T-helper 1 cell (primary cell): ENCODE results near the gene SERPINB2.
"Not testable (repeated sequence)": the region's sequence is repeated elsewhere in the genome, so short reads cannot be mapped to it uniquely, and the experiment has no call there.

ENCODE experiments used
- DNase-seq, 5 donors: peaks; one replicate each; pipeline ENCODE4 v3.0.0-alpha.2; 2012 to 2020

The SERPINB2 gene

DNA sequence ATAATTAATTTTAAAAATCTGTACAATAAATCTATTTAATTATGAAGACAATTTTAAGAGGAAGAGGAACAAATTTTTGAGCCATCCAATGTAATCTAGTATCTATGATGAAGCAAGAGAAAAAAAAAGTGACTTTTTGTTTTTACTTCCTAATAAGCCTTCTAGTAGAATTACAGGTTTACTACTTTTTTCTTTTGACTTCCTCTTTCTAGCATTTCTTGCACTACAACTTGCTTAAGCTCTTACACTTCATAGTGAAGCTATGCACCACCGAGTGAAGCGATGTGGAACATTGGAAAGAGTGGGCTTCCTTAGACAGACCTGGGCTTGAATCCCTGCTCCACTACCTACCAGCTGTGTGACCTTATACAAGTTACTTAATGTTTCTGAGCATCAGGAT, 2.1 kb downstream of the SERPINB2 start:
- no peak for DNase-seq

DNA sequence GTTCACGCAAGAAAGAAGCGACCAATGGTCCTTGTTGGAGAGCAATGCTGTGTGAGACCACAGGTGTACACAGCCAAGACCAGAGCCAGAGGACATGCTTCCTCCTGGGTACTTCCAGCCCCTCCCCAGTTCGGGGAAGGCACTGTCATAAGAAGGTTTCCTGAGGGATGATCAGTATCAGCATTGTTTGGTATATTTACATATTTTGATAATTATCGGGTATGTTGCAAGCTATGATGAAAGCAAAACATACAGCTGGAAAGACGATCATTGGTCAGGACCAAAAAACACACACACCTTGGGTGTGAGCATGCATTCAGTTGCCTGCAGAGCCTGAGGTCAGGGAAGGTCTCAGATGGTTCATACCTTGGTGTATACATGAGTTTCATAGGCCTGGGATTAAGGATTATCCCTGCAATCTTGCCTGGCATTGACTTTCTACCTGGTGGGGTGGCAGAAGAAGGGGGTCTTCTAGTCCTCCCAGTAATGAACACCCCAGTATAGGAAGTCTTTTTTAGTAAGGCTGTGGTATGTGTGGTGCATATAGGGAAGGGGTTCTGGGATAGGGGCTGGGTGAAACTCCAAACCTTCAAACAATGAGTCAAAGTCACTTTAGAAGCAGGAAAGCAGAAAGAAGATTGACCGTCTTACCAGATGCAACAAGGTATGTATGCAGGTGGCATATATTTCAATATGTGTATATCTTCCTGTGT, 2.9 kb downstream of the SERPINB2 start:
- DNase-seq: no peak

DNA sequence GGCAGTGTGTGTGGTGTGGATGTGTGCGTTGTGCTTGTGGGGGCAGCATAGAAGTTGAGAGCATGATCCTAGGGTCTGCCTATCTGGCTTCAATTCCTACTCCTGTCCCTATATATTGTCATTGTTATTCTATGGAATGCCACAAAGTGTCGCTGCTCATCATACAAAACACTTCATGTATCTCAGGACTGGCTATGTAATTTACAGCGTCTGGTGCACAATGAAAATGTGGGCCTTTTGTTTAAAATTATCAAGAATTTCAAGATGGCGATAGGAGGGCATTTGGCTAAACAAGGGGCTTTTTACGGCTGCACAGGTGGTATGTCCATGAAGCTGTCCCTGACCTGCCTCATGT, 3.4 kb downstream of the SERPINB2 start:
- DNase-seq: no peak

DNA sequence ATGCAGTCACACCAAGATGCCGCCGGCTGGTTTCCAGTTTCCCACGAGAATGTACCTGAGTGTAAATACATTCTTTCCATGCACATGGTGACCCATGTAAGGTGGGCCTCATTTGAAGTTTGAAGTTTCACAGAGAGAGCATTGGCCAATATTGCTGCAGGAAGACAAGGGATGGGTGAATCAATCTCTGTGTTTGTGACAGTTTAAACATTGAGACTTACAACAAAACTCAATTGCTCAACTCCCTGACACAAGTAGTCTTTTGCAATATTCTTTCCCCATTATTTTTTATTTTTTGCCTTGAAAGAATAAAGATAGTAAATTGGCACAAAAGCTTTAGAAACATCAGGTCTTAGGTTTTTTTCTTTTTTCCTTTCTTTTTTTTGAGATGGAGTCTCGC, 5.1 kb downstream of the SERPINB2 start:
- DNase-seq: no peak

DNA sequence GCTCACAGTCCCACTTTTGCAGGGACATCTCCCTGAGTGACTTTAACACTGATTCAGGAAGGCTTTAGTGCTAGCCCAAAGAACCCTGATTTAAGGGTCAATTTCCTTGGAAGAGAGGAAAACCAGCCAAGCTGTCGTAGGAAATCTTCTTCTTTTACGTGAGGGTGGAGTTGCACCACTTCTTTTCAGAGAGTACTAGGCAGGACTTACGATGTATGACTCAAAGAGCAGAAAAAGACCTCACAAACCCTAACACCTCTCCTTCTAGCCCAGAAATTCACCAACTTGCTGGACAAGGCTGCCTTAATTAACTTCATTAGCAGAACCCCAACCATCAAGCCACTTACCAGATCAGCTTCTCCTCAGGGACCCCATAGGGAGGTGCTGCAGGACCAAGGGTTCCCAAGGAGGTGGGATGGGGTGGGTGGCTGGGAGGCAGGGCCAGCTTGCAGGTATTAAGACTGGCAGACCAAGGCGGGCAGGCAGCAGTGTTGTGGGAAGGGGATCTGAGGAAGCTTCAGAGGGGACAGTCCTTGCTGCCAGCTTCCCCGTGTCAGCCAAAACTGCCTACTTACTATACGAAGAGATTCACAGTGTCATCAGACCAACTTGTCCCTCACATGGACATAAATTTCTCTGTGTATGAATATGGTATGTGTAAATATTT, 6.7 kb downstream of the SERPINB2 start:
- no peak for DNase-seq

DNA sequence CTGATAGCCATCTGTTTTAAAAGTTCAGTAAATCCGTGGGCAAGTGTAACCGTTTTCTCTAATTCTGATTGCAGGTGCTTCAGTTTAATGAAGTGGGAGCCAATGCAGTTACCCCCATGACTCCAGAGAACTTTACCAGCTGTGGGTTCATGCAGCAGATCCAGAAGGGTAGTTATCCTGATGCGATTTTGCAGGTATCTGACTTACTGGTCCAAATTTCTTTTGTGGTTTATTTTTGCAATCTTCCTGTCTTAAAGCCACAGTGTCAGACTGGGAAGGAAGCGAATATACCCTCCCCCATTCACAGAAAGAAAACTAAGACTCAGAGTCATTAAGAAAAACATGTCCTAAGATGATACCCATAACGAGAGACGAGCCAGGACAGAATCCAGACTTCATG, 7.7 kb downstream of the SERPINB2 start:
- no peak for DNase-seq

DNA sequence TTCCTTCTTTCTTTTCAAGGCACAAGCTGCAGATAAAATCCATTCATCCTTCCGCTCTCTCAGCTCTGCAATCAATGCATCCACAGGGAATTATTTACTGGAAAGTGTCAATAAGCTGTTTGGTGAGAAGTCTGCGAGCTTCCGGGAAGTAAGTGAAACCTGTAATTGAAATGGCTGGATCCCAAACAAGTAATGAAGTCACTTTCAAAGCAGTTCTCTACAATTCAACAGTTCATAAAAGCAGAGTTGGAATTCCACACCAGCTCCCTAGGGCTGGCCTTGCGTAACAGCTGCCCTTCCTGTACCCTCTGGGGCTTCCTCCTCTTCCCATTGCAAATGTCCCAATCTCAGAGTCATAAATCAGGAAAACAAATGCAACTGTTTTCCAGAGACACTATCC, 9.6 kb downstream of the SERPINB2 start:
- no peak for DNase-seq

DNA sequence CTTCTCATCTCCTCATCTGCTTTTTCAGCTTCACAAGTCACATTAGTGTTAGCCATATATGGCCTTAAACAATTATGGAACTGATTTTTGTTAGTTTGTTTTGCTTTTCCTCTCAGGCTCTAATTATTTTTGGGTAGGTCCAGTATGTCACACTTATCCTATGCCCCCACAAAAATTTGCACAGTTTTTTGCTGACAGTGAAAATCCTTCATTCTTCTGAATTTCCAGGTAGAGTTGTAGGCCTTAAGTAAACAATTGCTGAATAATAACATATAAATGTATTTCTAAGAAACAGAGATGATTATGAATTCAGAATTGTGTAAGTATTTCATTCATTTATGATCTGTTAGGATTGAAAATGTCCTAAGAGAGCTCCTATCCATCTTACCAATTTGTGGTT, 11.7 kb downstream of the SERPINB2 start:
- no peak for DNase-seq

DNA sequence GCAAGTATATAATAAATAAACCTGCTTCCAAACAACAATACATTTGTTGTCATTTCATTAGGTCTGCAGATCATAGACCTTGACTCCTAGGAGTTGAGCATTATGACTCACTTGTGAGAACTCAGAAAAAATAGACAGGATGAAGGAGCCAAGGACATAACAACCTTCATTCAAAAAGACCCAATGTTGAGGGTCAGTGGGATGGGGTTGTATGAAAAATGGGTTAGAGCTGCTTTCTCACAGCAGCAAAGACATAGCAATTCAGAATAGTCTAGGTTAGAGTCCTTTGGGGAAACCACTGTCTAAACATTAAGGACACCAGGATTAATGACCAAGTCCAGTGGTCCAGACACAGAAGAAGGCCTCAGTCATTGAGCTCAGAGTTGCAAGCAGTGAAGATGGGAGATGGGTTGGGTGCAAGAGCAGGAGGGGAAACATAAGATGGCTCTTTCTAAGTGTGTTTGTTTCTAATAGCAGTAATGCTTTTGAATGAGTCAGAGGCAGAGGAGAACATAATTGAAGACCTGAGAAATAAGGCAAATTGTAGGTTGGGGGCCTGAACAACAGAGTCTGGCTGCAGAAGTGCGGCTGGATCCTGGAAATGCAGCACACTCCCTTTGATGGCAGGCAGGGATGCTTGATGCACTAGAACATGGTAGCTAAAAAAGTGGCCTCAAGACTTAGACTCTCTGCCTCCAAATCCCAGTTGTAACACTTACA, 16.5 kb downstream of the SERPINB2 start:
- DNase-seq: no peak

DNA sequence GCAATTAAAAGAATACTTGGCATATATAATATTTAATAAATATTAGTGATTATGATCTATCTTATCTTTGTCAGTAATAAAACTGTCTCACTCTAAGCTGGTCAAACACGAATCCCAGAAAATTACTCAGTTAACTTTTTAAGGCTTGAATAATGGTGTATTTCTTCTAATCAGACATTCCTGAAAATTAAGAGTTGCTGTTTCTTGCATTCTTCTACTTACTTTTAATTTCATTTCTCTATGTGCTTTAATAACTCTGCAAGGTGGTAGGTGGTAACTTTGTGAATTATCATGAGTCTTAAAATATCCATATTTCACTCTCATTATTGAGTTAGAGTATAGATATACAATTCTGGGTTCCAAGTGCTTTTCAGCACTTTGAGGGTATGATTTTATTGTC, 17.2 kb downstream of the SERPINB2 start:
- no peak for DNase-seq

DNA sequence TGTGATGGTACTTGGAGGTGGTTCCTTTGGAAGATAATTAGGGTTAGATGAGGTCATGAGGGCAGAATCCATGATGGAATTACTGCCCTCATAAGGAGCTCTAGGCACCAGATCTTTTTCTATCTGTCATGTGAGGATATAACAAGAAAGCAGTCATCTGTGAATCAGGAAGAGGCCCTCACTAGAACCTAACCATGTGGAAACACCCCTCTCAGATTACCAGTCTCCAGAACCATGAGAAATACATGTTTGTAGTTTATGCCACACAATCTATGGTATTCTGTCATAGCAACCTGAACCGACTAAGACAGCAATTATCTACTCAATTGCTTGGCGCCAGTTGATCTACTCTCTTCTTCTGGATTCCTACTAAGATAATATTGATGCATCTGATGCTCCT, 17.9 kb downstream of the SERPINB2 start:
- no peak for DNase-seq

DNA sequence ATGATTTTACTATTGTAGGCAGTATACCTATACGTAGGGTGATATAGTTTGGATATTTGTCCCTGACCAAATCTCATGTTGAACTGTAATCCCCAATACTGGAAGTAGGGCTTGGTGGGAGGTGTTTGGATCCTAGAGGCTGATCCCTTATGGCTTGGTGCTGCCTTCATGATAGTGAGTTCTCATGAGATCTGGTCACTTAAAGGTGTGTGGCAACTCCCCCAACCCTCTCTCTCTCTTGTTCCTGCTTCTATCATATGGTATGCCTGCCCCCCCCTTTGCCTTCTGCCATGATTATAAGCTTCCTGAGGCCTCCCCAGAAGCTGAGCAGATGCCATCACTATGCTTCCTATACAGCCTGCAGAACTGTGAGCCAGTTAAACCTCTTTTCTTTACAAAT, 18.6 kb downstream of the SERPINB2 start:
- no peak for DNase-seq

DNA sequence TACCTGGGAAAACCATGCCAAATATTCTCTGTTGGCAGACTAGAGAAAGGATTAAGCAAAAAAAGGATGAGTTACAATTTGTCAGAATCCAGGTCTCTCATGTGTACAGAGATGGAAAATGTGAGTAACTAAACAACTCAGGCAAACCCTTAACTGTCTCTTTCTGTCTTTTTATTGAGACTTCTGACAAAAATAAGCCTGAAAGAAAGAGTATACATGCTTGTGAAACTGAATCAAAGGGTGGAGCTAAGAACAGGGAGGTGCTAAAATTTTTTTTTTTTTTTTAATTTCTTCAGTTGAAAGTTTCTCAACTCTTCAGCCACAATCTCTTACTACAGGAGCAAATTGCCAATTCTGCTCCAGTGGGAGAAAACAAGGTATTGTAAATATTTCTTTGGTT, 20.2 kb downstream of the SERPINB2 start, which contains the start of gene SERPINB10:
Gene SERPINB10 (plus strand): TSS at position 295 of the 400 bp plus-strand sequence. CDS start 7,553 bp downstream, outside the sequence.
- no peak for DNase-seq

DNA sequence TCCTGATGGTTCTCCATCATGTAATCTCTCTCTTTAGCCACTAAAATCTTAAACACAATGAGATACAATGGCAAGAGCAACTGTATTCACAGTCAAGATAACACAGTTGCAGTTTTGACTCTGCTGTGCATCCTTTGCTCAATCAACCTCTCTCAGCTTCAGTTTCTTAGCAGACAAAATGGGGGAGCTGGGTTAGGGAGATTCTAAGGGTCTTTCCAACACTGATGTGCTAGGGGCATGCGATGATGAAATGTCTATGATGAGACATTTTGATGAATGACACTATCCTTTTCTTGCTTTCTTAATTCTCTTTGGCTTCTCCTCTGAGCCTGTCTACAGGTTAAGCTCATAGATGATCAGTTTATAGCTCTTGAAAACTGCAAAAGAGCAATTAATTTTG, 21.4 kb downstream of the SERPINB2 start:
- DNase-seq: no peak

DNA sequence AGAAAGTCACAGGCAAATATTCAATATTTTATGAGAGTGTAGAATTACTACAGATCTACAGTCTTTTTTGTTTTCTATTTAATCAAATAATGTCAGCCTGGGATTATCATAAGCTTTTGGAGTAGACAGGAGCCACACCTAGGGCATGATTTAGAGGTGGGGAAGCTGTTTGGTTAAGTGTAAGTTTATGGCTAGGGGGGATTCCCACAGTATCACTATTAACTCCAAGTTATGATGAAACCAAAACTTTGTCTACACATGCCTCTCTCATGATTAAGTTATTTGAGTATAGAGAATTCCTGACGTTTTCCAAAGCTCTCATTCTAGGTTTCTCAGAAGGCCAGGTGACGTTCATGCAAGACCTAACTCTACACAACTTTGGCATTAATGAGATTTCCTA, 22.4 kb downstream of the SERPINB2 start:
- DNase-seq: no peak

DNA sequence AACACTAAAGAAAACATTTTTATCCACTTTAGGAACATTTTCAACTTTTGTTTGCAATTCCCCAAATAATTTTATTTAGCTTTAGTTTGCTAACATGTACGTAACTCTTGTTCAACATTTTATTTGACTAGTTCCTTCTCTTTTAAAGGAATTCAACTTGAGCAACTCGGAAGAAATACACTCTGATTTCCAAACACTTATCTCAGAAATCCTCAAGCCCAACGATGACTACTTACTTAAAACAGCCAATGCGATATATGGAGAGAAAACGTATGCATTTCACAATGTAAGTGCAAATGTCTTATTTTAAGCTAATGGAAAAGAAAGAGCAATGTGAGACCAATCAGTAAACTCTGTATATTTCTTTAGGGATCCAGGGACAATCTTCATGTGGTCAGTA, 30.3 kb downstream of the SERPINB2 start:
- DNase-seq: no peak

DNA sequence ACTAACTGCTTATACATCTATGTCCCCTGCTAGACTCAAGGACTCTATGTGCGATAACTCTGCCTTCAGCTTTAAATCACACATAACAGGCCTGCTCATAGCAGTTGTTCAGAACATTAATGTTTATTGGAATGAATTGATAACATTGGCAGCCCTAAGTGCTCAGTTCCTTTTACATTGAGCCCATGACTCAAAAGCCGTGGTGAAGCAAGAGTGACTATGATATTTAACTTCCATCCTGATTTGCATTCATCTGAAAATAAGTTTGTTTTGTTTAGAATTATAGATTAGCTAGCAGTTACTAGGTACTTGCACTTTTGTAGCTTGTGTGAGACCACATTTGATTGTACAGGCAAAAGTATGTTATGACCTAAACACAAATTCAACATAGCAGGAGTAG, 34.5 kb downstream of the SERPINB2 start:
- DNase-seq: no peak

DNA sequence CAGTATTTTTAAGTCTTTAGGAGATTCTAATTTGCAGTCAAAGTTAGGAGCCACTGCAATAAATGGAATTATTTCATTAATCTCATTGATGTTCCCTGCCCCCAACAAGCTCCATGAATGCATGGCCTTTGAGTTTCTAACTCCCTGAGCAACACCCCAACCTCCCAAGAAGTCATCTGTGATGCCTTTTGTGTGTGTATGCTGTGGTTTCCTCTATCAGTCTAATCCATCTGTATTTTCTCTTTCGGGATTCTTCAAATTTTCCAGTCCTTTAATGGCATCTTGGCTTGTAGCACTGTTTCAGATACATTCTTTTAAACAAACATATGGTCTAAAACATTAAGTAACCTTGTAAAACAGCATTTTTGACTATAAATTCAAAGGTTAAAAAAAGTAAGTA, 37.0 kb downstream of the SERPINB2 start:
- DNase-seq: no peak

DNA sequence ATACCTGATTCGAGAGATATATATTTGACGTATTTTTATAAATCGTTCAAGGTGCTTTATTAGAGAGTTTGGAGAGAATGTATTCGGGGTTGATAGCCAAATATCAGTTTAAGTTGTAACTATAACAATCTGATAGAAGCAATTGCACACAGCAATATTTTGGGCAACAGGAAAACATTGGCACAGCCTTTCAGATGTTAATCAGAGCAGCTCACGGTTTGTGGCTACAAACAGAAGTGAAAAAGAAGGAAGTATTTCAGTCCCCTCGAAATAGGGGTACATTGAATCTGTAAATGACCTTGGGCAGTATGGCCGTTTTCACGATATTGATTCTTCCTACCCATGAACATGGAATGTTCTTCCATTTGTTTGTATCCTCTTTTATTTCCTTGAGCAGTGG, 40.8 kb downstream of the SERPINB2 start:
- no peak for DNase-seq

DNA sequence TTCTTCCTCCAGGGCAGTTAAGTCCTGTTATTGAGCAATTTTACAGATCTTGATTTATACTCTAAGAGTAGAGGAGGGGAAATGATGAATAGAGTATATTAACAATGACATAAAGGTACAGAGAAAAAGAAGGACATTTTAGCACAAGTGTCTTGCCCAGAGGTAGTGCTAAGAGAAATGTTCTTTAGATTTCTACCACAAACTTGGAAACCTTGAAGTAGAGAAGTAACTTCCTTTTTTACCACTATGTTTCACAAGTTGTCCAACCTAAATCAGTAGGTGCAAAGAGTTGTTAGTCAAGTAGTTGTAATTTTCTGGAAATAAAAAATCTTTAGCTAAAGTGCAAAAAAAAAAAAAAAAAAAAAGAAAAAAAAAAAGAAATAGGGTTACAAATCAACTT, 41.9 kb downstream of the SERPINB2 start:
- not testable (repeated sequence) for DNase-seq

DNA sequence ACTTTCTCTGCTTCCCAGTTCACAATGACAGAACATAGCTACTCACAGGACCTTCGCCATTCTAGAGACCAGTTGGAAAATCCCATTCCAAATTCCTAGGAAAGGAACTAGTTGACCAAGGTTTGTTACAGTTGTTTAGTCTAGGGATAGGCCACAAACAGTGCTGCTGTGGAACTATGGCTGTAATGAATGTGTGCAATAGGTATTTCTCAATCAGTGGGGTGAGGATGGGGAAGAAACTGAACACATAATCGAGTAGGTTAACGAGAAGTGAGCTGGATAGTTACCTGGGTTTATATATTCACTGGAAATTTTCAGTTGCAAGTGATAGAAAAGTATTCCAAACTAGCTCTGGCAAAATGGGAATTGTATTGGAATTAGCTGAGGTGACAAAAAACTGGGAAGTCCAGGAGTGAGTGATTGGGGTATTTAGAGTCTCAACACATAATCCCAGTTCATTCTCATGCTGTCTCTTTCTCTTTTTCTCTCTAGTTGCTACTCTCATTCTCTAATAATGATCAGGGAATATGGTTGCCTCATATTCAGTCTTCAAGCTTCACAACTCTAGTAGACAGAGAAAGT, 43.4 kb downstream of the SERPINB2 start:
- no peak for DNase-seq

DNA sequence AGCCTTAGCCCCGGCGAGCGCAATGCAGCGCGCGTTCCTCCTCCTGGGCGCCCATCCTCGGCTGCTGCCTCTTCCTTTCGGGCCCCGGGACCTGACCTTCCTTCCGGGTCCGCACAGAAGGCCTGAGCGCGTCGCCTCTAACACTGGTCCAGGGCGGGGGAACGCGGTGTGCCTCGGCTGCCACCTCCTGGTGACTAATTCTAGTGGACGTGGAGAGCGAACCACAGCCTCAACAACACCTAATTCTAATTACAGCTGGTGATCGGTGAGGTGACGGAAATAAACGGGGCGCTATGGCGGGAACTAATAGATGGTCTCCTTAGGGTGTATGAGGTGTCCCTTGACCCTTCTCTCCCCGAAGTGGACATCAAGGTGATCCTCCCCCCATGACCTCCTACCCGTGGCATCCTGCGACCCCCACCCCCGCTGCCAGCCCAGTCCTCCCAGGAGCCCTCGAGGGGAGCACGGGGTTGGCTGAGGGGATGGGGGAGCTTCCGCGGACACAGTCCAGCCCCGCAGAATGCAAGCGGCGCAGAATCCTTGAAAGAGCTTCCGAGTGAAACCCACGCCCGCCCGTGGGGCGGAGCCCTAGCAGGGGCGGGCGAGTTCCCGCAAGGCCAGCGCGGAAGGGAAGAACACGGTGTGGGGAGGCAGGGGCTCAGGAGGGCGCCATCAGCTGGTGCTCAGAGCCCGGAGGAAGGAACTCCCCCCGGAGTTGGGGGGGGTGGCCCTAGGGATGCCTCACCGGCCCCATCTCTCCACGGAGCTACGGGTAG, 48.8 kb downstream of the SERPINB2 start:
- peak; percentile 20 to 77 (median 29) for DNase-seq

DNA sequence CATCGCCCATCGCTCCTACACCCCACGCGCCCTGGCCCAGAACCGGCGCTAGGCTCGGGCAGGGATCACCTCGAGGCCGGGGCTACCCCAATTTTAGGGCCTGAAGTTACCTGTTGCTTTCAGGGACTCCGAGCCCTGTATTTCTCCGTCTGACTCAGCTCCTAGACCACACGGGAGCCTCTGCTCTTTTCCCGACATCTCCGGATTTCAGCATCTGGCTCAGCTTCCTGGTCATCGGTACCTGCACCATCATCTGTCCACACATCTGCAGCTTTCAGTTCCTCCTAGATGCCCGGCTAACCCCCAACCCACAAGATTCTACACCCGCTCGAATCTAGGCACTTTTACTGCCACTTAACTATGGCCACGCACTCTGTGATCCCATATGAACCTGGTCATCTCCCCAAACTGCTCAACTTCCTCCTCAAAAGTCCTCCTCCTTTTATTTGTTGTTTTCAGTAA, 49.5 kb downstream of the SERPINB2 start:
- no peak for DNase-seq
